Skin epidermis (tissue), 12 donors: Measurements from ENCODE around the gene TMC7.

Experiments used
- H3K27ac ChIP-seq, 21 experiments: fragments of 200-600 bp; sonication (generic) in 11 of 21; one replicate each; pipeline ENCODE4 v1.5.0; 2020; ENCODE audit warnings: mild to moderate bottlenecking in 3 of 21, inconsistent platforms in 2 of 21, moderate library complexity in 2 of 21
- H3K4me3 ChIP-seq, 7 experiments: fragments of 200-600 bp; sonication (generic) in 2 of 7; one replicate each; pipeline ENCODE4 v1.5.0; 2020; ENCODE audit warnings: inconsistent platforms in 2 of 7, mild to moderate bottlenecking in 2 of 7, moderate library complexity in 1 of 7

Gene TMC7

DNA sequence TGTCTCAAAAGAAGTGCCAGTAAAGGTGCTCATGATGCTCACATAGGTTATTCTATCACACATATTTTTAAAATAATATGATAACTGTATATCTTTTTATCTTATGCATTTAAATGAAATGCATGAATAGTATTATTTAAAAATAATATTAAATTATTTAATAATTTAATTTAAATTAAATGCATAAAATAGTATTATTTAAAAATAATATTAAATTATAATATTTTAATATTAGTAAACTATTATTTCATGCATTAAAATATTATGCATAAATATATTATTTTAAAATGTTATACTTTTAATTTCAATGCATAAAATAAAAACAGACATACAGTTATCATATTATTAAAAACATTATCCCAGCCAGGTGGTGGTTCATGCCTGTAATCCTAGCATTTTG, 33.4 kb downstream of the TMC7 start:
- no peak overlapping the region for H3K27ac ChIP-seq

DNA sequence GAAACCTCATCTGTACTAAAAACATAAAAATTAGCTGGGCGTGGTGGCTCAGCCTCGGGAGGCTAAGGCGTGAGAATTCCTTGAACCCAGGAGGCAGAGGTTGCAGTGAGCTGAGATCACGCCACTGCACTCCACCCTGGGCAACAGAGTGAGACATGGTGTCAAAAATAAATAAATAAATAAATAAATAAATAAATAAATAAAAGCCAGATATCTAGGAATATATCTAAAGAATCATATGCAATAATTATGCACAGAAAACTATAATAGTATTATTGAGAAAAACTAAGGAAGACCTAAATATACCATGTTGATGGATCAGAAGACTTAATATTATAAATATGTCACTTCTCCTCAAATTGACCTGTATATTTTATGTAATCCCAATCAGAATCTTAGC, 37.0 kb downstream of the TMC7 start:
- H3K4me3 ChIP-seq = no peak overlapping the region
- H3K27ac ChIP-seq = no peak overlapping the region

More for the DNA sequence above, 33.4 kb downstream of the TMC7 start:
- H3K4me3 ChIP-seq = no peak overlapping the region

DNA sequence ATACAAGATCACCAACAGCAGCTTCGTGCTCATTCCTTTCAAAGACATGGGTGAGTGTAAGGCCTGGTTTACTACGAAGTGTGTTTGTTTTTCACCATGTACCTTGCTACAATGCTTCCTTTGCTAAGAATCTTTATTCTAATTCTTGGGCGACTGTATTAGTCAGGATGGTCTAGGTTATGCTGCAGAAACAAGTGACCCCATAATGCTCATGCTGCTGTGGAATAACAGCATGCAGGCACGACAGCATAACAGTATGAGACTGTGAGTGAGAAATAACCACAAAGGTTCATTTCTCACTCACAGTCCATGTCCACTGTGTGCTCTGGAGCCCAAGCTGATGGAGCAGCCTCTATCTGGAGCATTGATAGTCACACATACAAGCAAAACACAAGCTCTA, 38.0 kb downstream of the TMC7 start:
- H3K4me3 ChIP-seq = no peak overlapping the region
- H3K27ac ChIP-seq = no peak overlapping the region

GRCh38 chr16:19027416-19027815, 43.7 kb downstream of the TMC7 start:
- H3K4me3 ChIP-seq = no peak overlapping the region
- H3K27ac ChIP-seq = no peak overlapping the region

- Histone ChIP-seq H3K4me3 (no peak overlapping the region), H3K27ac (no peak overlapping the region)
Measured at GRCh38 chr16:19029980-19030379, 46.2 kb downstream of the TMC7 start.

DNA sequence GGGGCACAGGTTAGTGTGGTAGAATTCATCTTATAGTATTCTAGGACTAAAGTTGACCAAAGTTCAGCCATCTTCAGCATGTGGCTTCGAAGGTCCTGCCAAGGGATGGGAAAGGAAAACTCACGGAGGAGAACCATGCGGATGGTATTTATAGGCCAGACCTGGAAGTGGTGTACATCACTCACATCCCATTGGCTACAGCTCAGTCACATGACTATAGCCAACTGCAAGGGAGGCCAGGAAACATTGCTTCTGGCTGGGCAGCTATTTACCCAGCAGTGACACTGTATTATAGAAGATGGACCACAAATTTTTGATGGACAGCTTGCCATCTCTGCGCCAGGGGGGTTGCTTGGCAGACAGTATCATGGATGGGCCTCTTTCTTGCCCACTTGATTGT, 48.0 kb downstream of the TMC7 start:
- Histone ChIP-seq H3K4me3 (no peak overlapping the region), H3K27ac (no peak overlapping the region)

DNA sequence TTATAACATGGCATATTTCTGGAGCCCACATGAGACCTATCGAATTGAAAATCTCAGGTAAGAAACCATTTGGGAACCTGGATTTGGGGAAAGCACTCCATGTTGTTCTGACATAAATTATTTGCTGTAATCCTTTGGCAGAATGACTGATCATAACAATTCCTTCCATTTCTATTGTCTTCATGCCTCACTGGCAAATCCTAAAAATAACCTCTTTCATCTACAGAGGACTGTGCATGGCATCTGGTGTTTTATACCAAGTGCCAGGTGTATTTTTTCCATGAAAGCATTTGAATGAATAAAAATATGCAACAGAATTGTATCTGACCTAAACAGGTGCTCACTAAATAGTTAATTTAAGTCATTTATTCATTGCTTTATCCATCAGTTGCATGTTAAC, 50.0 kb downstream of the TMC7 start:
- no peak overlapping the region for H3K4me3 ChIP-seq
- no peak overlapping the region for H3K27ac ChIP-seq

GRCh38 chr16:19040400-19040799, 56.7 kb downstream of the TMC7 start:
- H3K4me3 ChIP-seq = no peak overlapping the region
- no peak overlapping the region for H3K27ac ChIP-seq

- no peak overlapping the region for H3K4me3 ChIP-seq
- H3K27ac ChIP-seq = no peak overlapping the region
Measured at GRCh38 chr16:19044769-19045168, 61.0 kb downstream of the TMC7 start.

DNA sequence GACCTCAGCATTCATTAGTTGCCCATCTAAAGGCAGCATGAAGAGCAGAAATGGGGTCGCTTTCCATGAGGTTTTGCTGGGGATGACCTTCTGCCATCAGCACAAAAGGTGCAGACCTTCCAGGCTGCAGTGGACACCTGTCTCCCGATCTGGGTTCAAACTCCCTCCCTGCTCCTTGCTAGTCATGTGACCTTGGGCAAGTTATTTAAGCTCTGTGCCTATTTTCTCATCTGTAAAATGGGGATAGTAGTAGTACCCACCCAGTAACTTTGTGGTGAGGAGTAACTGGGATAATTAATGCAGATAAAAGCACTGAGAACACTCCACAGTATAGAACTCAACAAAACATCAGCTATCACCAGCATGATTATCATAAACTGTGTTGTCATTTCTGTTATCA, 62.3 kb downstream of the TMC7 start:
- no peak overlapping the region for H3K4me3 ChIP-seq

DNA sequence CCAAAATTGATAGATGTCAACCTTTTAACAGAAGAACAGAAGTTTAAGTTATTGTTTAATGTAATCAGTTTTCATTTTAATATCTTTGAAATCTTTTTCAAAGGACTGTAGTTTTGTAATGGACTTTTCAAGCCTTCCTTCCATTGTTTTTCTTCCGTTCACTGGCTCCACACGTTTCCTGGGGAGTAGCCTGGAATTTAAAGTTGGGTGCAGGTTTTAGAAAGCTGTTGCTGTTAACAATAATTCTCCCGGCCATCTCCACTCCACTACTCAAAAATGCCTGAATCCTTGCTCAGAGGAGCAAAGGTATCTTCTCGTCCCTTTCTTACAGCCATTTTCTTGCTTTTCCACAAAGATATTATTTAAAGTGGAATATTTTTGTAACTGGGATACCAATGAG, 79.0 kb downstream of the TMC7 start:
- Histone ChIP-seq H3K27ac (peak overlapping the region in 4 of 21 experiments; percentile 26 to 43 (median 34)), H3K4me3 (no peak overlapping the region)

More for the DNA sequence above, 62.3 kb downstream of the TMC7 start:
- no peak overlapping the region for H3K27ac ChIP-seq

GRCh38 chr16:19066988-19067348, 83.2 kb downstream of the TMC7 start:
- Histone ChIP-seq H3K27ac (peak overlapping the region in 19 of 21 experiments; percentile 95 to 100 (median 100)), H3K4me3 (peak overlapping the region in 6 of 7 experiments; percentile 55 to 87 (median 74))

- H3K4me3 ChIP-seq = peak within 1 kb of the TSS; percentile 55 to 87 (median 73)
- peak within 1 kb of the TSS; percentile 91 to 100 (median 100) for H3K27ac ChIP-seq
Measured at GRCh38 chr16:19067349-19068236, 83.9 kb downstream of the TMC7 start, which contains the start of gene COQ7. TSS of gene COQ7 (plus strand) at chr16:19067614. CDS start at chr16:19067665, 51 bp downstream.

- peak overlapping the region; percentile 55 to 87 (median 73) for H3K4me3 ChIP-seq
- peak overlapping the region; percentile 91 to 100 (median 100) for H3K27ac ChIP-seq
Measured at GRCh38 chr16:19068237-19068815, 84.6 kb downstream of the TMC7 start.

GRCh38 chr16:19071811-19072777, 88.4 kb downstream of the TMC7 start:
- Histone ChIP-seq H3K27ac (no peak overlapping the region), H3K4me3 (no peak overlapping the region)

DNA sequence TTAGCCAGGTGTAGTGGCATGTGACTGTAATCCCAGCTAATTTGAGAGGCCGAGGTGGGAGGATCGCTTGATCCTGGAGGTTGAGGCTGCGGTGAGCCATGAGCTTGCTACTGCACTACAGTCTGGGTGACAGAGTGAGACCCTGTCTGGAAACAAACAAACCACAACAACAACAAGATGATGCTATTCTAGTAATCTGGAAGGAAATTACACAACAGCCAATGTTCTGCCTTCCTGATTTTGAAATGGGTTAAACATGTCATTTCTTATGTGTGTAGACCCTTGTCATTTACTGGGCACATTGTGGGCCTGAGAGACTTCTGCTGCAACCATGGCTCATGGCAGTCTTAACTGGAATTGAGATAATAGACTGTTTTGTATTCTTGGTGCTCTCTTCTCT, 89.6 kb downstream of the TMC7 start:
- Histone ChIP-seq H3K27ac (no peak overlapping the region), H3K4me3 (no peak overlapping the region)

- H3K4me3 ChIP-seq = no peak overlapping the region
- no peak overlapping the region for H3K27ac ChIP-seq
Measured at GRCh38 chr16:19073863-19074262, 90.1 kb downstream of the TMC7 start.

- H3K27ac ChIP-seq = no peak overlapping the region
Measured at GRCh38 chr16:19075511-19075910, 91.8 kb downstream of the TMC7 start.

DNA sequence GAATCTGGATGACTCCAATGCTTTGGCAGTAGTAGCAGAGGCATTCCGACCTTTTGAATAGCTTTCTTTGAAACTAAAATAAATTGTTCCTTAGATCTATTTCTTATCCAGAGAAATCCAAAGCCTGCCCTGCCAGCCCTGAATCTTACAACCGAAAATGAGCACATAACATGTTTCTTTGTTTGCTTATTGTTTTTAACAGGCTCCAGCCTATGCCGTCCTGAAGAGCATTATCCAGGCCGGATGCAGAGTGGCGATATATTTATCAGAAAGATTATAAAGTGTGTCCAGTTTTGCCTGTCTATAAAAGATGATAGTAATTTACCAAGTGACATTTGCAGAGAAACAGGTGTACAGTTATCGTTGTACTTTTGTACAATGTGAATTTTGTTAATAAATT, 94.1 kb downstream of the TMC7 start:
- Histone ChIP-seq H3K27ac (no peak overlapping the region), H3K4me3 (no peak overlapping the region)

More at GRCh38 chr16:19075511-19075910, 91.8 kb downstream of the TMC7 start:
- H3K4me3 ChIP-seq = no peak overlapping the region

GRCh38 chr16:19083670-19084069, 99.9 kb downstream of the TMC7 start:
- no peak overlapping the region for H3K27ac ChIP-seq
- H3K4me3 ChIP-seq = no peak overlapping the region
